ENCODE measurements around the gene CAD. TPM values are rescaled to one million over a fixed set of nuclear protein-coding genes. Genes with fewer than 3 reads are reported as not detected.

The CAD gene
- total RNA-seq, 1 donor from 2014 or later: 28.8 TPM

- no peaks in the 10 kb centered on the region for H3K9me3 ChIP-seq
- peaks cover 15% of the 10 kb centered on the region for H3K4me1 ChIP-seq
- intact Hi-C loops (cut with DNase I): no loop called here
- H3K27me3 ChIP-seq (ENCODE audit: low read depth): no peaks in the 10 kb centered on the region
- peaks cover 34% of the 10 kb centered on the region for H3K36me3 ChIP-seq
- ATAC-seq (no peak), DNase-seq (no peak)
- no peak overlapping the region for H3K4me3 ChIP-seq
- no peak for TF ChIP-seq CTCF (IDR thresholded peaks at IDR 0.05)
- no peak overlapping the region for H3K27ac ChIP-seq
Observed at GRCh38 chr2:27219091-27219490, 1.9 kb downstream of the CAD start.

GRCh38 chr2:27220091-27220490 is 2.9 kb downstream of the CAD start:
- no peak overlapping the region for H3K27ac ChIP-seq
- H3K4me3 ChIP-seq: no peak overlapping the region
- intact Hi-C loops (cut with DNase I): no loop called here
- no peaks in the 10 kb centered on the region for H3K9me3 ChIP-seq
- TF ChIP-seq CTCF (IDR thresholded peaks at IDR 0.05): no peak
- no peaks in the 10 kb centered on the region for H3K27me3 ChIP-seq (ENCODE audit: low read depth)
- H3K4me1 ChIP-seq: peaks cover 15% of the 10 kb centered on the region
- peaks cover 44% of the 10 kb centered on the region for H3K36me3 ChIP-seq
- ATAC-seq: no peak
- no peak for DNase-seq

GRCh38 chr2:27221166-27221565 is 4.0 kb downstream of the CAD start:
- intact Hi-C loops (cut with DNase I): no loop called here
- no peaks in the 10 kb centered on the region for H3K9me3 ChIP-seq
- TF ChIP-seq CTCF (IDR thresholded peaks at IDR 0.05): no peak
- H3K27me3 ChIP-seq (ENCODE audit: low read depth): no peaks in the 10 kb centered on the region
- no peak overlapping the region for H3K4me3 ChIP-seq
- peaks cover 46% of the 10 kb centered on the region for H3K36me3 ChIP-seq
- ATAC-seq: no peak
- no peak for DNase-seq
- peaks cover 15% of the 10 kb centered on the region for H3K4me1 ChIP-seq
- no peak overlapping the region for H3K27ac ChIP-seq

GRCh38 chr2:27222407-27222806 is 5.2 kb downstream of the CAD start:
- intact Hi-C loops (cut with DNase I): no loop called here
- Histone ChIP-seq H3K9me3 (no peaks in the 10 kb centered on the region), H3K4me1 (peaks cover 9% of the 10 kb centered on the region), H3K36me3 (peaks cover 58% of the 10 kb centered on the region), H3K27ac (no peak overlapping the region), H3K27me3 (ENCODE audit: low read depth) (no peaks in the 10 kb centered on the region), H3K4me3 (no peak overlapping the region)
- no peak for TF ChIP-seq CTCF (IDR thresholded peaks at IDR 0.05)
- DNase-seq: no peak
- ATAC-seq: no peak

DNA sequence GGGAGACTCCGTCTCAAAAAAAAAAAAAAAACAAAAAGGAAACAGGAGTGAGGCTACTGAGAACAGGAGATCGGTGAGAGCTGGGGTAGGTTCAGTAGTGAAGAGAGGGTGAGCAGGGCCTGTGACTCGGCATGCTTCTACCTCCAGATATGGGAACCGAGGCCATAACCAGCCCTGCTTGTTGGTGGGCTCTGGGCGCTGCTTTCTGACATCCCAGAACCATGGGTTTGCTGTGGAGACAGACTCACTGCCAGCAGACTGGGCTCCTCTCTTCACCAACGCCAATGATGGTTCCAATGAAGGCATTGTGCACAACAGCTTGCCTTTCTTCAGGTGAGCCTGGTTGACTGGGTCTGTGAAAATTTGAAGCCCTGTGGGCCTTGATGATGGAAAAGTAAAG is 6.2 kb downstream of the CAD start:
- no peaks in the 10 kb centered on the region for H3K27me3 ChIP-seq (ENCODE audit: low read depth)
- H3K27ac ChIP-seq: no peak overlapping the region
- no peak for DNase-seq
- no peak for TF ChIP-seq CTCF (IDR thresholded peaks at IDR 0.05)
- no peak overlapping the region for H3K4me3 ChIP-seq
- no peak for ATAC-seq
- H3K9me3 ChIP-seq: no peaks in the 10 kb centered on the region
- peaks cover under 1% of the 10 kb centered on the region for H3K4me1 ChIP-seq
- intact Hi-C loops (cut with DNase I): no loop called here
- peaks cover 68% of the 10 kb centered on the region for H3K36me3 ChIP-seq

- H3K4me3 ChIP-seq: no peak overlapping the region
- ATAC-seq: no peak
- H3K27me3 ChIP-seq (ENCODE audit: low read depth): no peaks in the 10 kb centered on the region
- H3K4me1 ChIP-seq: no peaks in the 10 kb centered on the region
- peaks cover 89% of the 10 kb centered on the region for H3K36me3 ChIP-seq
- H3K9me3 ChIP-seq: no peaks in the 10 kb centered on the region
- no peak overlapping the region for H3K27ac ChIP-seq
- no peak for DNase-seq
- no peak for TF ChIP-seq CTCF (IDR thresholded peaks at IDR 0.05)
- intact Hi-C loops (cut with DNase I): no loop called here
Observed at GRCh38 chr2:27225526-27225925, 8.4 kb downstream of the CAD start.
